Measurements from ENCODE around the gene SLC6A19. TPM values are rescaled to one million over a fixed set of nuclear protein-coding genes. Genes with fewer than 3 reads are reported as not detected.

SLC6A19 gene
- total RNA-seq, 1 donor from 2014 or later: not detected

GRCh38 chr5:1168796-1169195 lies 32.6 kb upstream of the SLC6A19 start:
- Mint-ChIP-seq H3K36me3 (no peaks in the 10 kb centered on the region), H3K9me3 (peaks cover 3% of the 10 kb centered on the region), H3K4me1 (peaks cover 16% of the 10 kb centered on the region), H3K27ac (no peak overlapping the region), H3K4me3 (no peak overlapping the region), H3K27me3 (ENCODE audit: insufficient read depth, low read depth) (peaks cover 14% of the 10 kb centered on the region)
- no peak overlapping the region for H2AFZ ChIP-seq (replicated peaks)
- H3K27me3 ChIP-seq: peaks cover 7% of the 10 kb centered on the region
- DNase-seq (ENCODE audit: low spot score): no peak
- no peak overlapping the region for H3K4me2 ChIP-seq
- no peak overlapping the region for H3K9ac ChIP-seq
- peaks cover 3% of the 10 kb centered on the region for H3K4me1 ChIP-seq
- TF ChIP-seq EZH2 (IDR thresholded peaks at IDR 0.05) (no peak), EZH2phosphoT487 (IDR thresholded peaks at IDR 0.05) (no peak), CTCF (IDR thresholded peaks at IDR 0.05) (no peak)
- H3K9me3 ChIP-seq (ENCODE audit: low read depth): no peaks in the 10 kb centered on the region
- H3F3A ChIP-seq (ENCODE audit: low read depth): no peaks in the 10 kb centered on the region
- no peak overlapping the region for H3K27ac ChIP-seq
- no peaks in the 10 kb centered on the region for H3K79me2 ChIP-seq (ENCODE audit: low read depth)
- H3K4me3 ChIP-seq: no peak overlapping the region
- H3K36me3 ChIP-seq: no peaks in the 10 kb centered on the region
- no peaks in the 10 kb centered on the region for H4K20me1 ChIP-seq (ENCODE audit: low read depth)

- H4K20me1 ChIP-seq (ENCODE audit: low read depth): no peaks in the 10 kb centered on the region
- no peak overlapping the region for H3K27ac ChIP-seq
- H3K4me1 ChIP-seq: peaks cover 3% of the 10 kb centered on the region
- no peak for DNase-seq (ENCODE audit: low spot score)
- no peaks in the 10 kb centered on the region for H3F3A ChIP-seq (ENCODE audit: low read depth)
- Mint-ChIP-seq H3K27me3 (ENCODE audit: insufficient read depth, low read depth) (peaks cover 16% of the 10 kb centered on the region), H3K9me3 (peaks cover 3% of the 10 kb centered on the region), H3K4me3 (no peak overlapping the region), H3K4me1 (peaks cover 12% of the 10 kb centered on the region), H3K27ac (no peak overlapping the region), H3K36me3 (no peaks in the 10 kb centered on the region)
- no peak overlapping the region for H3K4me3 ChIP-seq
- no peaks in the 10 kb centered on the region for H3K36me3 ChIP-seq
- TF ChIP-seq EZH2 (IDR thresholded peaks at IDR 0.05) (no peak), EZH2phosphoT487 (IDR thresholded peaks at IDR 0.05) (no peak), CTCF (IDR thresholded peaks at IDR 0.05) (no peak)
- no peaks in the 10 kb centered on the region for H3K79me2 ChIP-seq (ENCODE audit: low read depth)
- H2AFZ ChIP-seq (replicated peaks): no peak overlapping the region
- H3K9ac ChIP-seq: no peak overlapping the region
- H3K27me3 ChIP-seq: peaks cover 11% of the 10 kb centered on the region
- no peaks in the 10 kb centered on the region for H3K9me3 ChIP-seq (ENCODE audit: low read depth)
- no peak overlapping the region for H3K4me2 ChIP-seq
These were observed 31.9 kb upstream of the SLC6A19 start for GRCh38 chr5:1169211-1170115.

- Histone ChIP-seq H3K4me3 (no peak overlapping the region), H3K79me2 (ENCODE audit: low read depth) (no peaks in the 10 kb centered on the region), H4K20me1 (ENCODE audit: low read depth) (no peaks in the 10 kb centered on the region), H3K27me3 (peaks cover 11% of the 10 kb centered on the region), H3K9me3 (ENCODE audit: low read depth) (no peaks in the 10 kb centered on the region), H3K4me1 (peaks cover 3% of the 10 kb centered on the region), H3K27ac (no peak overlapping the region), H3K36me3 (no peaks in the 10 kb centered on the region), H3K9ac (no peak overlapping the region), H3K4me2 (no peak overlapping the region), H3F3A (ENCODE audit: low read depth) (no peaks in the 10 kb centered on the region), H2AFZ (replicated peaks) (no peak overlapping the region)
- no peak for DNase-seq (ENCODE audit: low spot score)
- H3K4me3 Mint-ChIP-seq: no peak overlapping the region
- no peak overlapping the region for H3K27ac Mint-ChIP-seq
- no peak for TF ChIP-seq EZH2 (IDR thresholded peaks at IDR 0.05)
- no peak for TF ChIP-seq CTCF (IDR thresholded peaks at IDR 0.05)
- TF ChIP-seq EZH2phosphoT487 (IDR thresholded peaks at IDR 0.05): no peak
- H3K9me3 Mint-ChIP-seq: peaks cover 3% of the 10 kb centered on the region
- H3K36me3 Mint-ChIP-seq: no peaks in the 10 kb centered on the region
- H3K27me3 Mint-ChIP-seq (ENCODE audit: insufficient read depth, low read depth): peaks cover 18% of the 10 kb centered on the region
- H3K4me1 Mint-ChIP-seq: peaks cover 6% of the 10 kb centered on the region
These were observed 30.0 kb upstream of the SLC6A19 start for GRCh38 chr5:1171340-1171941.

Measured in neural progenitor cell (in vitro differentiated cells).